HG02943 (cell line): Measurements from ENCODE around the gene PCBD1.
"Not testable (repeated sequence)": the region's sequence is repeated elsewhere in the genome, so short reads cannot be mapped to it uniquely, and the experiment has no call there.

Experiments
- ATAC-seq: cut with Tn5 transposase; IDR thresholded peaks from one replicate; pipeline ENCODE4 v1.9.1; 2021; ENCODE audit warnings: mild to moderate bottlenecking, low read depth, moderate library complexity; ENCODE audit not compliant: unreplicated experiment

Gene PCBD1

GRCh38 chr10:70879207-70879606 lies 9.2 kb downstream of the PCBD1 start:
- ATAC-seq, result no peak

- no peak for ATAC-seq
Observed at GRCh38 chr10:70874061-70874460, 14.3 kb downstream of the PCBD1 start.

- ATAC-seq, result no peak
Observed at GRCh38 chr10:70872291-70872690, 16.1 kb downstream of the PCBD1 start.

DNA sequence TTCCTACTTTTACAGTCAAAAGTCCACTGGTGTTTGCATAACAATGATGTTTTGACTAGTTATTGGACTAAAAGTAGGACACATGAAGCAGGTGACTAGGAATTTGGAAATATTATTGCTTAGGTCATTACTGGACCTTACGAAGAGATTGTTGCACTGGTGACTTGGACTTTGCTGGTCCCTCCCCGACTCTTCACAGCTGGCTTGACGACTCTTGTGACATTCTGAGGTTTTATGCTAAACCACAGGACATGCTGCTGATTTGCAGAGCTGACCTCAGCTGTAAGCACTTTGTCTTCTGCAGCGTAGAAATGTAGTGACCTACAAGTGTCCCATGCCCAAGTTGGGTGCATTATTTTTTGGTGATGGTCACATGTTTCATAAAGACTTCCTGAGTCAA lies 21.9 kb downstream of the PCBD1 start:
- no peak for ATAC-seq

DNA sequence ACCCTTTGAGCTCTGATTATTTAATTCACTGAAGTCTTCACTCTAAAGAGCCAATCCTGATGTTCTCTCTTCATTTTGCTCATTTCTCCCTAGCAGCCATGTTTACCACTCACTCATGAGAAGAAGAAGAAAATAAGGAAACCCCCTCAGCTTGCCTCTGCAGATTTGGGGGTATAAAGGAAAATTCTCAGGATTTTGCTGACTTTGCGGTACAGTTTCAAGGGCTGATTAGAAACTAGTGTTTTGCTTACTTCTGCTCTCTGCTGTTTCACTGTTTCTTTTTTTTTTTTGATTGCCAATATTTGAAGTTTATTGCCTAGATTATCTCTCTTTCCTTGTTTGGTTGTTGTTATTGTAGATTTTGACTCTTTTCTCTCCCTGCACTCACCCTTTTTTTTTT lies 23.4 kb downstream of the PCBD1 start:
- ATAC-seq, result no peak

GRCh38 chr10:70863470-70864160 lies 24.8 kb downstream of the PCBD1 start:
- no peak for ATAC-seq

DNA sequence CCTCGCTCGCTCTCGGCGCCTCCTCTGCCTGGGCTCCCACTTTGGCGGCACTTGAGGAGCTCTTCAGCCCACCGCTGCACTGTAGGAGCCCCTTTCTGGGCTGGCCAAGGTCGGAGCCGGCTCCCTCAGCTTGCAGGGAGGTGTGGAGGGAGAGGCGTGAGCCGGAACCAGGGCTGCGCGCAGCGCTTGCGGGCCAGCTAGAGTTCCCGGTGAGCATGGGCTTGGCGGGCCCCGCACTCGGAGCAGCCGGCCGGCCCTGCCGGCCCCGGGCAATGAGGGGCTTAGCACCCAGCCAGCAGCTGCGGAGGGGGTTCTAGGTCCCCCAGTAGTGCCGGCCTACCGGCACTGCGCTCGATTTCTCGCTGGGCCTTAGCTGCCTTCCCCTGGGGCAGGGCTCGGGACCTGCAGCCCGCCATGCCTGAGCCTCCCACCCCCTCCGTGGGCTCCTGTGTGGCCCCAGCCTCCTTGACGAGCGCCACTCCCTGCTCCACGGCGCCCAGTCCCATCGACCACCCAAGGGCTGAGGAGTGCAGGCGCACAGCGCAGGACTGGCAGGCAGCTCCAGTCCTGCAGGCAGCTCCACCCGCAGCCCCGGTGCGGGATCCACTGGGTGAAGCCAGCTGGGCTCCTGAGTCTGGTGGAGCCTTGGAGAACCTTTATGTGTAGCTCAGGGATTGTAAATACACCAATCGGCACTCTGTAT lies 26.7 kb downstream of the PCBD1 start:
- ATAC-seq, result not testable (repeated sequence)

- no peak for ATAC-seq
Observed at GRCh38 chr10:70858759-70859158, 29.6 kb downstream of the PCBD1 start.

DNA sequence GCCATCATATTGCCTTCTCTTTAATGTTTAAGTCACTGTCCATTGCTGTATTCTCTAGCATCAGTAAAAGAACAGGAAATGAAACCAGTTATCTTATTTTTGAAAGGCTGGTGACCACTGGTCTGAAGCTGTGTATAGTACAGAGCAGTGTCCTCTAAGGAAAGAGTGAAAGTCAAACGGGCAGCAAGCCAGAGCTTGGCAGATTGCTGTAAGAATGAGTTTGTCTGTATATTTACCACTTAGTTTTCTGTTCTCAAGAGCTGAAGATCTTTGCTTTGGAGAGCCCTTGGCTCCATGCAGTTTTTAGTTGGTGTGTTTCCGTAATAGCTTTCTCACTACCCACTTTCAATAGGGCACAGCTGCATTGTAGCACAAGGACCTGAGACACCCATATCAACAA lies 31.9 kb downstream of the PCBD1 start:
- ATAC-seq, result no peak

DNA sequence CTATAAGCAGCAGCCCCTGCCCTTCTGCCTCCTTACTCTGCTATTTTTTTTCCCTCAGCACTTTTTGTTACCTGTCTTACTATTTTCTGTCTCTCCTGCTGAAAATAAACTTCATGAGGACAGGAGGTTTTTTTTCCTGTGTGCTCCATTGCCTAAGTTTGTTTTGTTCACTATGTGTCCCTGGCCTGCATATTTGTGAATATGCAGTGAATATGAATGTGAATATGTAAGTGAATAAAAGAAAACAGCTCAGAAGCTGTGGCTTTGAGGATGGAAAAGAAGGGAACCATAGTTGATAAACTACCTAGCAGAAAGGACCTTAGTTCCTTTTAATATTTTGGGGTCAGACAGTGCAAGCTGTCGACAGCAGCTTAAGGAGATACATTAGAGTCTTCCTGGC lies 34.9 kb downstream of the PCBD1 start:
- ATAC-seq, result no peak

- no peak for ATAC-seq
Observed at GRCh38 chr10:70853038-70853437, 35.3 kb downstream of the PCBD1 start.

DNA sequence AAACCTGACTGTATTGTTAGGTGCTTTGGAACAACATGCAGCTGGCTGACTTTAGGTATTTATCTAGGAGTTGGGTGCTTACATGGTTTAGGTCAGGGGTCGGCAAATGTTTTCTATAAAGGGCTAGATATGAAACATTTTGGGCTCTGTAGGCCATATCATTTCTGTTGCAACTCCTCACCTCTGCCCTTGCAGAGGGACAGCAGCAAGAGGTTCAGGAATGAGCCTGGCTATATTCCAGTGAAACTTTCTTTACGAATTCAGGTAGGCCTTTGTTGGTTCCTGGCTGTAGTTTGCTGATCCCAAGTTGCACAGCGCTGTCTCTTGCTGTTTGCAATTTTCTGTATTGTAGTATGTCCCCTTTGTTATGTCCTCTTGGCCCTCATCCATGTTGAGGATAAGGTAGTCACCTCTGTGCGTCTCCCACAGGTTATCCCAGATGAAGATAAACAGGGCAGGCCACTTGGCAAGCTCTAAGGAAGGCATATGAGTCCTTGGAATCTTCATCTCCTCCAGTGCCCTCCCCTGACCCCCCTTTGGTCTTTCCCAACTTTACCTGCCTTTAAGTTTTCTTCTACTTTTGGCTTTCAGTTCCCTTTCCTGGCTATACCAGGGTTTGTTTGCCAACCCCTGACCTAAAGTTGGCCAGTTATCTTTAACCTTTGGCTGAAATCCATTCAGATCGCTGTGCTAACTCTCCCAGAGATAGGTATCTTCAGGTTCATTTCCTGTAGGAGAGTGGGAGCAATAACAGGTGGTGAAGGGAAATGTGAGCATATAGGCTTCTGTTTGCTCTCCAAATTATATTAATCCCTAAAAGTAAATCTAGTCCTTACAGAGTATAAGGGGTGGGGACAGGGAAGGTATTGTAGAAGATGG lies 36.5 kb downstream of the PCBD1 start:
- ATAC-seq, result no peak

DNA sequence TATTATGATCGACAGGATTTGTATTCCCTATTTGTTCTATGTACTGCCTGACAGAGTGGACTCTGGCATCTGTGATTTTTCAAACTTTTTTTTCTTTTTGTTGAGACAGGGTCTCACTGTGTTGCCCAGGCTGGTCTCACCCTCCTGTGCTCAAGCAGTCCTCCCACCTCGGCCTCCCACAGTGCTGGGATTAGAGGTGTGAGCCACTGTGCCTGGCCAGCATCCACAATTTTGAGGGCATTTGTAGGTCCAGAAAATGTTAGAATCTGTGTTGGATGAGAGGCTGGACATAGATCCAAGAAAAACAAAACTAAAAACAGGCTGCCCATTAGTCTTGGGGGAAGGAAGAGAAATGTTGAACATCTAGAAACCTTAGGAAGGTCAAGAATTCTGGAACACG lies 38.3 kb downstream of the PCBD1 start:
- no peak for ATAC-seq

DNA sequence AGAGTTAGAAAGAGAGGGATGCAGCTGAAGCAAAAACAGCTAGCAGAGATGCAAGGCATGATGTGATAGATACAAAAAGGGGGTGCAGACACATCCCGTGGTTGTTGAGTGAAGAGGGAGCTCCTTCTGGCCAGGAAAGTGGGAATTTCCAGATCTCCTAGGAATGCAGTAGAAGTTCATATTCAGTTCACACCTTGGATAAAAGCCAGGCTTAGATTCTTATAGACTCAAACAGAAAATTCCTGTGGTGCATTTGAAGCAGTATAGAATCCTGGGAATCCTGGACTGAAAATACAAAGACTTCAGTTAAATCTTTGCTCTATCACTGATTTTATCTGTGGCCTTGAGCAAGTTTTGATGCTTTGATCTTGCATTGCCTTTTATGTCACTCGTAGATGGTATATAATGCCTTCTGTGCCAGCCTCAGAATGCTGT lies 38.8 kb downstream of the PCBD1 start:
- no peak for ATAC-seq

- ATAC-seq, result no peak
Observed at GRCh38 chr10:70847659-70848360, 40.6 kb downstream of the PCBD1 start.

GRCh38 chr10:70846795-70847194 lies 41.6 kb downstream of the PCBD1 start:
- no peak for ATAC-seq

GRCh38 chr10:70845816-70846215 lies 42.5 kb downstream of the PCBD1 start:
- no peak for ATAC-seq

GRCh38 chr10:70845256-70845655 lies 43.1 kb downstream of the PCBD1 start:
- ATAC-seq, result no peak

DNA sequence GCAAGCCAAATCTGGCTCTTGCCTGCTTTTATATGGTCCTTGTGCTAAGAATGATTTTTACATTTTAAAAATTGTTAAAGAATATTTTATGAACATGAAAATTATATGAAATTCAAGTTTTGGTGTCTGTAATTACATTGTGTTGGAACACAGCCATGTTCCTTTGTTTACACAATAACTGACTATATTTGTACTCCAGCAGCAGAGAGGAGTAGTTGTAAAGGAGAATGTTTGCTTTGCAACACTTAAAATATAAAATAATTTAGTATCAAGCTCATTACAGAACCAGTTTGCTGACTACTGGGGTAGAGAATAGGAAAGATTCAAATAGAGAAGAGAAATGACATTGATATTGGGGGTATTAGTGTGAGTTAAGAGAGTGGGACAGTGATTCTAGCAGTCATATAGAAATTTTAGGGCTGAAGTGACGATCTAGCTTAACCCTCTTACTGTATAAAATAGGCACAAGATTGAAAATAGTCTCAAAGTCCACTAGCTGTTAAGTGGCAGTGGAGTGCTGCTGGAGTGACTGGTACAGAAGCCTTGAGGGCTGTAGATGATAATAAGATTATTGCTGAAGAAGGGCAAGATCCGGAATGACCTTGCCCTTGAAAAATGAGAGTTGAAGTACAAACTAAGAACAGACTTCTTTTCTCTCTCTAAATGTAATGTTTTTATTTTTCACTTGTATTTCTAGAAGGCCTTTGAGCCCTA lies 44.4 kb downstream of the PCBD1 start:
- ATAC-seq, result no peak

GRCh38 chr10:70843333-70843732 lies 45.0 kb downstream of the PCBD1 start:
- ATAC-seq, result no peak
